ENCODE results near the gene ZYG11A.
A peak's percentile ranks its signal among the peaks of the same experiment; 100 is the strongest.

- TF ChIP-seq CTCF (tag by site-specific recombination; IDR thresholded peaks at IDR 0.05) (no peak), ZNF138 (tag by site-specific recombination; IDR thresholded peaks at IDR 0.05; ENCODE audit: borderline replicate concordance) (no peak), REST (tag by site-specific recombination; IDR thresholded peaks at IDR 0.05) (peak; percentile 58), ZNF518A (tag by site-specific recombination; conservative IDR thresholded peaks at IDR 0.05; ENCODE audit: low read depth) (no peak), SETDB1 (IDR thresholded peaks at IDR 0.05; ENCODE audit: insufficient read length, low read length) (no peak), ZNF169 (tag by site-specific recombination; IDR thresholded peaks at IDR 0.05) (no peak), ZNF335 (tag by site-specific recombination; conservative IDR thresholded peaks at IDR 0.05) (no peak), SP2 (tag by site-specific recombination; IDR thresholded peaks at IDR 0.05) (no peak)
These were observed 95.0 kb downstream of the ZYG11A start for GRCh38 chr1:52937433-52938182.
